ENCODE measurements around the gene OCA2. TPM values are rescaled to one million over a fixed set of nuclear protein-coding genes. Genes with fewer than 3 reads are reported as not detected.

The OCA2 gene
- total RNA-seq, 2 donors from 2014 or later = not detected

DNA sequence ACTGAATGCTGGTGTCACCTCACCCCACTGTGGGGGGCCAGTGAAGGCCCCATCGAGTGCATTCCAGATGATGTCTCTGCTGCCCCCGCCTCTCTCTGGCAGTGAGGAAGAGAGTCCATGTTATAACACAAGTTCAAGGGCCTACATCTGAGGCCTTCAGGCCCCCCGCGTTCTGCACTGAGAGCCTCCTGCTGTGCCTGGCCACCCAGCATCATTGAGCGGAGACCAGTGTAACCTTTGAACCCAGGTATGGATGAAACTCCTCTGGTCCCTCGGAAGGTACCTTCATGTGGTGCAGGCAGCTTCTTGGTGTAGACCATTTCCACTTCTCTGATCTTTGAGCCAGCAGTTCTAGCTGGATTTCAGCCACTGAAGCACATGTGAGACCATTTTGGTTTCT lies 324.9 kb downstream of the OCA2 start:
- no peak overlapping the region for H3K27ac ChIP-seq
- H3K4me1 ChIP-seq = no peaks in the 10 kb centered on the region
- 91 to 93% methylated on average over 6 of the region's 6 CpGs for WGBS, 2 donors
- TF ChIP-seq POLR2A (IDR thresholded peaks at IDR 0.05) = no peak
- TF ChIP-seq, protein P1, sequence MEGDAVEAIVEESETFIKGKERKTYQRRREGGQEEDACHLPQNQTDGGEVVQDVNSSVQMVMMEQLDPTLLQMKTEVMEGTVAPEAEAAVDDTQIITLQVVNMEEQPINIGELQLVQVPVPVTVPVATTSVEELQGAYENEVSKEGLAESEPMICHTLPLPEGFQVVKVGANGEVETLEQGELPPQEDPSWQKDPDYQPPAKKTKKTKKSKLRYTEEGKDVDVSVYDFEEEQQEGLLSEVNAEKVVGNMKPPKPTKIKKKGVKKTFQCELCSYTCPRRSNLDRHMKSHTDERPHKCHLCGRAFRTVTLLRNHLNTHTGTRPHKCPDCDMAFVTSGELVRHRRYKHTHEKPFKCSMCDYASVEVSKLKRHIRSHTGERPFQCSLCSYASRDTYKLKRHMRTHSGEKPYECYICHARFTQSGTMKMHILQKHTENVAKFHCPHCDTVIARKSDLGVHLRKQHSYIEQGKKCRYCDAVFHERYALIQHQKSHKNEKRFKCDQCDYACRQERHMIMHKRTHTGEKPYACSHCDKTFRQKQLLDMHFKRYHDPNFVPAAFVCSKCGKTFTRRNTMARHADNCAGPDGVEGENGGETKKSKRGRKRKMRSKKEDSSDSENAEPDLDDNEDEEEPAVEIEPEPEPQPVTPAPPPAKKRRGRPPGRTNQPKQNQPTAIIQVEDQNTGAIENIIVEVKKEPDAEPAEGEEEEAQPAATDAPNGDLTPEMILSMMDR (IDR thresholded peaks at IDR 0.05) = no peak
- DNase-seq = no peak
- ATAC-seq = no peak
- H3K36me3 ChIP-seq (replicated peaks in 1 of 2; ENCODE audit: insufficient read depth in 1 of 2, low read depth in 2 of 2) = no peaks in the 10 kb centered on the region
- intact Hi-C loops (cut with DNase I) = no loop called here
- no peak overlapping the region for H3K4me3 ChIP-seq
- H3K27me3 ChIP-seq = no peaks in the 10 kb centered on the region
- H3K9me3 ChIP-seq = no peaks in the 10 kb centered on the region

- H3K9me3 ChIP-seq = no peaks in the 10 kb centered on the region
- no peak for ATAC-seq
- WGBS, 2 donors = 82 to 83% methylated on average over 7 of the region's 7 CpGs
Measured at GRCh38 chr15:27771892-27772291, 327.2 kb downstream of the OCA2 start.

DNA sequence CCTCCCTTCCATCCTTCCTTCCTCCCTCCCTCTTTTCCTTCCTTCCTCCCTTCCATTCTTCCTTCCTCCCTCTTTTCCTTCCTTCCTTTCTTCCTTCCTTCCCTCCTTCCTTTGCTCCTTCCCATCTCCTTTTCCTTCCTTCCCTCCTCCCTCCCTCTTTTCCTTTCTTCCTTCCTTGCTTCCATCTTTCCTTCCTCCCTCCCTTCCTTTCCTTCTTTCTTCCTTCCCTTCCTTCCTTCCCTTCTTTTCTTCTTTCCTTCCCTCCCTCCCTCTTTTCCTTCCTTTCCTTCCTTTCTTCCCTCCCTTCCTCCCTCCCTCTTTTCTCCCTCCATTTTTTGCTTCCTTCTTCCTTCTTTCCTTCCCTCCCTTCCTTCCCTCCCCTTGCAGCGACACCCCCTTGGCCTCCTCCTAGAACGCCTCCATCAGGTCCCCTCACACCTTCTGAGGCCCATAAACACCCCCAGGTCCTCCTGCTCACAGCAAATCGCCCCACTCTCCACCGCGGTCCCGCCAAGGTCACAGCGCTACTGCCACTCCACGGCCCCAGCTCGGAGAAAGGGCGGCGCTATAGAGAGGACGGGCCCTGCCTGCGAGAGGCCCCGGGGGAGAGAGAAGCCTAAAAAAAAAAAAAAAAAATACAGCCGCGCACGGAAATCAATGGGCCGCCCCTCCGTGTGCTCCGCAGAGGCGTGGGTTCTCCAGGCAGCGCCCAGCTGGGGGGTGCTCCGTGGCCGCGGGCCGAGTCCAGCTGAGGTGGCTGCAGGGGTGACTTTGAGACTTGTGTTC lies 328.2 kb downstream of the OCA2 start:
- no peak overlapping the region for H3K27ac ChIP-seq
- H3K9me3 ChIP-seq = no peaks in the 10 kb centered on the region
- TF ChIP-seq, protein P1 (IDR thresholded peaks at IDR 0.05) = no peak
- no peak for TF ChIP-seq POLR2A (IDR thresholded peaks at IDR 0.05)
- H3K4me3 ChIP-seq = no peak overlapping the region
- no peaks in the 10 kb centered on the region for H3K4me1 ChIP-seq
- intact Hi-C loops (cut with DNase I) = no loop called here
- no peaks in the 10 kb centered on the region for H3K36me3 ChIP-seq (replicated peaks in 1 of 2; ENCODE audit: insufficient read depth in 1 of 2, low read depth in 2 of 2)
- no peak for DNase-seq
- H3K27me3 ChIP-seq = no peaks in the 10 kb centered on the region
- ATAC-seq = no peak
- WGBS, 2 donors = 87 to 90% methylated on average over 24 to 26 of the region's 26 CpGs

More at GRCh38 chr15:27771892-27772291, 327.2 kb downstream of the OCA2 start:
- no peaks in the 10 kb centered on the region for H3K27me3 ChIP-seq
- no peak for DNase-seq
- intact Hi-C loops (cut with DNase I) = no loop called here
- H3K4me3 ChIP-seq = no peak overlapping the region
- H3K27ac ChIP-seq = no peak overlapping the region
- no peaks in the 10 kb centered on the region for H3K36me3 ChIP-seq (replicated peaks in 1 of 2; ENCODE audit: insufficient read depth in 1 of 2, low read depth in 2 of 2)
- H3K4me1 ChIP-seq = no peaks in the 10 kb centered on the region
- TF ChIP-seq, protein P1 (IDR thresholded peaks at IDR 0.05) = no peak
- no peak for TF ChIP-seq POLR2A (IDR thresholded peaks at IDR 0.05)

DNA sequence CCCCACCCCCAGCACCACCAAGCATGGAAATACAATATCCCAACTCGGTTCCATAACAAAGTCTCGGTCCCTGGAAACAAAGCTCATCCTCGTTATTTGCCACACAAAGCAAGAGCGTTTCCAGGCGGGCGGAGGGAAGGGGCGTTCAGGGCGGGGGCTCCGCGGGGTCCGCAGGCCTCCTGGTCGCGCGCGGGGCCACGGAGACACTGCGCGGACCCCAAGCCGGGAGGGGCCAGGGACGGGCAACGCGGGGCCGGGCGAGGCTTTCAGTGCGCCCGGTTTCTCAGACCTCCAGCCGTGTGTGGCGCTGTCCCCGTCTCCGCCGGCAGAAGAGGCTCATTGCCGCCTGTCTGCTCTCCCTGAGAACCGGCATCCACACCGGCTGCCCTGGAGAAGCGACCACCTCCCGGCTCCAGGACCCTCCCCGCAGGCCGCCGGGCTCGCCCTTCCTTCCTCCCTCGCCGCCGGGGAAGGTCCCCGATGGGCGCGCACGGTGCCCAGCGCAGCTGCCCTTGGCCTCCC lies 329.0 kb downstream of the OCA2 start:
- Histone ChIP-seq H3K36me3 (replicated peaks in 1 of 2; ENCODE audit: insufficient read depth in 1 of 2, low read depth in 2 of 2) (no peaks in the 10 kb centered on the region), H3K9me3 (no peaks in the 10 kb centered on the region), H3K4me3 (no peak overlapping the region), H3K27me3 (no peaks in the 10 kb centered on the region), H3K27ac (no peak overlapping the region), H3K4me1 (no peaks in the 10 kb centered on the region)
- TF ChIP-seq, protein P1 (IDR thresholded peaks at IDR 0.05) = no peak
- no peak for TF ChIP-seq POLR2A (IDR thresholded peaks at IDR 0.05)
- WGBS, 2 donors = 84 to 86% methylated on average over 31 to 33 of the region's 48 CpGs
- ATAC-seq (no peak), DNase-seq (no peak)
- intact Hi-C loops (cut with DNase I) = no loop called here

GRCh38 chr15:27769652-27770051 lies 329.5 kb downstream of the OCA2 start:
- intact Hi-C loops (cut with DNase I) = no loop called here
- 80 to 81% methylated on average over 13 of the region's 13 CpGs for WGBS, 2 donors

More at GRCh38 chr15:27769652-27770051, 329.5 kb downstream of the OCA2 start:
- TF ChIP-seq, protein P1 (IDR thresholded peaks at IDR 0.05) = no peak
- TF ChIP-seq POLR2A (IDR thresholded peaks at IDR 0.05) = no peak
- DNase-seq (no peak), ATAC-seq (no peak)
- Histone ChIP-seq H3K36me3 (replicated peaks in 1 of 2; ENCODE audit: insufficient read depth in 1 of 2, low read depth in 2 of 2) (no peaks in the 10 kb centered on the region), H3K9me3 (no peaks in the 10 kb centered on the region), H3K4me3 (no peak overlapping the region), H3K4me1 (no peaks in the 10 kb centered on the region), H3K27ac (no peak overlapping the region), H3K27me3 (no peaks in the 10 kb centered on the region)
